Measurements from ENCODE around the gene RNF130. TPM values are rescaled to one million over a fixed set of nuclear protein-coding genes. Genes with fewer than 3 reads are reported as not detected.
A peak's percentile ranks its signal among the peaks of the same experiment; 100 is the strongest.
"Not testable (repeated sequence)": the region's sequence is repeated elsewhere in the genome, so short reads cannot be mapped to it uniquely, and the experiment has no call there.

RNF130 gene
- total and polyA plus RNA-seq, 9 donors = 54.7 to 120 (median 67.1) TPM

GRCh38 chr5:180093651-180094382 lies 22.3 kb upstream of the RNF130 start:
- intact Hi-C loops (cut with DNase I) = no loop called here
- 54 to 66% (median 62%) methylated on average over 9 of the region's 9 CpGs for WGBS, 3 donors
- H3K9me3 ChIP-seq = no peaks in the 10 kb centered on the region
- no peaks in the 10 kb centered on the region for H3K27me3 ChIP-seq
- H3K36me3 ChIP-seq = no peaks in the 10 kb centered on the region
- H3K4me1 ChIP-seq (ENCODE audit: insufficient read depth) = peaks cover 1% of the 10 kb centered on the region
- no peak overlapping the region for H3K4me3 ChIP-seq
- TF ChIP-seq EP300 (IDR thresholded peaks at IDR 0.05) (no peak), CTCF (IDR thresholded peaks at IDR 0.05) (no peak), POLR2A (IDR thresholded peaks at IDR 0.05) (no peak)
- no peak overlapping the region for H3K27ac ChIP-seq
- no peak for DNase-seq

GRCh38 chr5:180093241-180093640 lies 21.7 kb upstream of the RNF130 start:
- Histone ChIP-seq H3K4me1 (ENCODE audit: insufficient read depth) (peaks cover 1% of the 10 kb centered on the region), H3K27ac (no peak overlapping the region), H3K4me3 (no peak overlapping the region), H3K36me3 (no peaks in the 10 kb centered on the region), H3K27me3 (no peaks in the 10 kb centered on the region), H3K9me3 (no peaks in the 10 kb centered on the region)
- 90 to 91% (median 91%) methylated on average over 6 of the region's 6 CpGs for WGBS, 3 donors
- intact Hi-C loops (cut with DNase I) = no loop called here
- DNase-seq = no peak
- no peak for TF ChIP-seq EP300 (IDR thresholded peaks at IDR 0.05)
- no peak for TF ChIP-seq CTCF (IDR thresholded peaks at IDR 0.05)
- TF ChIP-seq POLR2A (IDR thresholded peaks at IDR 0.05) = no peak

GRCh38 chr5:180090769-180091546 lies 19.4 kb upstream of the RNF130 start:
- DNase-seq = no peak
- H3K27ac ChIP-seq = peak overlapping the region in 1 of 2 donors; percentile 76
- WGBS, 3 donors = 26 to 27% (median 27%) methylated on average over 17 of the region's 17 CpGs
- no peaks in the 10 kb centered on the region for H3K9me3 ChIP-seq
- intact Hi-C loops (cut with DNase I) = no loop called here
- H3K36me3 ChIP-seq = no peaks in the 10 kb centered on the region
- TF ChIP-seq EP300 (IDR thresholded peaks at IDR 0.05) (no peak), CTCF (IDR thresholded peaks at IDR 0.05) (no peak), POLR2A (IDR thresholded peaks at IDR 0.05) (no peak)
- H3K4me1 ChIP-seq (ENCODE audit: insufficient read depth) = peaks cover 1% of the 10 kb centered on the region
- H3K27me3 ChIP-seq = no peaks in the 10 kb centered on the region
- peak overlapping the region; percentile 62 for H3K4me3 ChIP-seq

GRCh38 chr5:180090098-180090768 lies 18.7 kb upstream of the RNF130 start:
- WGBS, 3 donors = 1% methylated on average over 47 to 58 of the region's 58 CpGs
- Histone ChIP-seq H3K4me3 (peak overlapping the region; percentile 62), H3K27ac (peak overlapping the region; percentile 76 to 78), H3K27me3 (no peaks in the 10 kb centered on the region), H3K9me3 (no peaks in the 10 kb centered on the region), H3K4me1 (ENCODE audit: insufficient read depth) (peaks cover 1% of the 10 kb centered on the region), H3K36me3 (no peaks in the 10 kb centered on the region)
- DNase-seq = peak; percentile 70 to 88 (median 85)
- TF ChIP-seq CTCF (IDR thresholded peaks at IDR 0.05) = peak; percentile 62 to 99 (median 65)
- no peak for TF ChIP-seq EP300 (IDR thresholded peaks at IDR 0.05)
- no peak for TF ChIP-seq POLR2A (IDR thresholded peaks at IDR 0.05)
- intact Hi-C loops (cut with DNase I) = no loop called here

GRCh38 chr5:180089628-180090027 lies 18.1 kb upstream of the RNF130 start:
- H3K27ac ChIP-seq; intact Hi-C loops (cut with DNase I): not testable (repeated sequence)
- peak overlapping the region; percentile 62 for H3K4me3 ChIP-seq

More at GRCh38 chr5:180089628-180090027, 18.1 kb upstream of the RNF130 start:
- H3K36me3 ChIP-seq; H3K4me1 ChIP-seq (ENCODE audit: insufficient read depth); DNase-seq; H3K27me3 ChIP-seq; H3K9me3 ChIP-seq: not testable (repeated sequence)
- 62 to 72% (median 68%) methylated on average over 18 of the region's 18 CpGs for WGBS, 3 donors
